T-helper 1 cell treated with Interleukin-12 subunit alpha and Interleukin-12 subunit beta and Interleukin-4 antibody, amounts not matched to agents 30 μg/mL and 1 μg/mL, for 36 hours (primary cell): ENCODE results near the gene TENM4.
"Not testable (repeated sequence)": the region's sequence is repeated elsewhere in the genome, so short reads cannot be mapped to it uniquely, and the experiment has no call there.

Experiments
- H3K27ac Mint-ChIP-seq: one replicate; pipeline ENCODE4 v1.8.0; 2021; ENCODE audit warnings: mild to moderate bottlenecking, mixed read lengths
- H3K27me3 Mint-ChIP-seq: one replicate; pipeline ENCODE4 v1.8.0; 2021; ENCODE audit warnings: low read depth, mixed read lengths
- H3K36me3 Mint-ChIP-seq: one replicate; pipeline ENCODE4 v1.8.0; 2021; ENCODE audit warnings: low read depth, mixed read lengths
- H3K4me1 Mint-ChIP-seq: one replicate; pipeline ENCODE4 v1.8.0; 2021; ENCODE audit warnings: low read depth, mixed read lengths
- H3K4me3 Mint-ChIP-seq: one replicate; pipeline ENCODE4 v1.8.0; 2021; ENCODE audit warnings: mild to moderate bottlenecking, moderate library complexity, mixed read lengths
- H3K9me3 Mint-ChIP-seq: one replicate; pipeline ENCODE4 v1.8.0; 2021; ENCODE audit warnings: mixed read lengths

TENM4 gene

GRCh38 chr11:79243422-79244210 is 197.2 kb downstream of the TENM4 start:
- no peaks in the 10 kb centered on the region for H3K9me3 Mint-ChIP-seq
- no peaks in the 10 kb centered on the region for H3K27me3 Mint-ChIP-seq
- no peaks in the 10 kb centered on the region for H3K36me3 Mint-ChIP-seq
- no peak overlapping the region for H3K27ac Mint-ChIP-seq
- no peaks in the 10 kb centered on the region for H3K4me1 Mint-ChIP-seq
- no peak overlapping the region for H3K4me3 Mint-ChIP-seq

GRCh38 chr11:79242616-79243015 is 198.2 kb downstream of the TENM4 start:
- Mint-ChIP-seq H3K27ac (no peak overlapping the region), H3K36me3 (no peaks in the 10 kb centered on the region), H3K4me1 (no peaks in the 10 kb centered on the region), H3K27me3 (no peaks in the 10 kb centered on the region), H3K9me3 (no peaks in the 10 kb centered on the region), H3K4me3 (no peak overlapping the region)

DNA sequence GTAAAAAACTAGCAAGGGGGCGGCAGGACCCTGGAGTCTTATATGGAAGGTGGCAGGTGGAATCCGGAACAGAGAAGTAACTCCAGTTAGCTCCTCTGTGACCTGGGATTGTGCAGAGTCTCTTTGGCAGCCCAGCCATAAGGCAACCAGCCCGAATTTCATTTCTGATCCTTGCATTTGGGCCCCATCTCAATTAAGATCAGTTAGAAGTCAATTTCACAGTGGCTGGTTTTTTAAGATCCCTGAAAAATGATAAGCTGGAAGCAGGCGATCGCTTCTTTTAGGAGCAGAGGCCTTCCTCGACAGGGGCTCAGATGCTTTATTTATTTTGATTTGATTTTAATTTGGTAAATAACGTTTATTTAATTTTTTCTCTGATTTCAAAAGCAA is 199.0 kb downstream of the TENM4 start:
- Mint-ChIP-seq H3K27ac (no peak overlapping the region), H3K27me3 (no peaks in the 10 kb centered on the region), H3K9me3 (no peaks in the 10 kb centered on the region), H3K36me3 (no peaks in the 10 kb centered on the region), H3K4me1 (no peaks in the 10 kb centered on the region), H3K4me3 (no peak overlapping the region)

GRCh38 chr11:79241205-79241851 is 199.5 kb downstream of the TENM4 start:
- no peaks in the 10 kb centered on the region for H3K4me1 Mint-ChIP-seq
- no peaks in the 10 kb centered on the region for H3K36me3 Mint-ChIP-seq
- no peaks in the 10 kb centered on the region for H3K9me3 Mint-ChIP-seq
- no peak overlapping the region for H3K4me3 Mint-ChIP-seq
- no peaks in the 10 kb centered on the region for H3K27me3 Mint-ChIP-seq
- H3K27ac Mint-ChIP-seq: no peak overlapping the region

GRCh38 chr11:79237703-79238102 is 203.1 kb downstream of the TENM4 start:
- Mint-ChIP-seq H3K27ac (no peak overlapping the region), H3K4me3 (no peak overlapping the region), H3K4me1 (no peaks in the 10 kb centered on the region), H3K9me3 (no peaks in the 10 kb centered on the region), H3K36me3 (no peaks in the 10 kb centered on the region), H3K27me3 (no peaks in the 10 kb centered on the region)

GRCh38 chr11:79237091-79237490 is 203.7 kb downstream of the TENM4 start:
- no peak overlapping the region for H3K27ac Mint-ChIP-seq
- no peaks in the 10 kb centered on the region for H3K27me3 Mint-ChIP-seq
- no peak overlapping the region for H3K4me3 Mint-ChIP-seq
- H3K36me3 Mint-ChIP-seq: no peaks in the 10 kb centered on the region
- no peaks in the 10 kb centered on the region for H3K4me1 Mint-ChIP-seq
- no peaks in the 10 kb centered on the region for H3K9me3 Mint-ChIP-seq

GRCh38 chr11:79236541-79236971 is 204.3 kb downstream of the TENM4 start:
- no peaks in the 10 kb centered on the region for H3K27me3 Mint-ChIP-seq
- no peak overlapping the region for H3K4me3 Mint-ChIP-seq
- H3K36me3 Mint-ChIP-seq: no peaks in the 10 kb centered on the region
- H3K9me3 Mint-ChIP-seq: no peaks in the 10 kb centered on the region
- no peaks in the 10 kb centered on the region for H3K4me1 Mint-ChIP-seq
- no peak overlapping the region for H3K27ac Mint-ChIP-seq

DNA sequence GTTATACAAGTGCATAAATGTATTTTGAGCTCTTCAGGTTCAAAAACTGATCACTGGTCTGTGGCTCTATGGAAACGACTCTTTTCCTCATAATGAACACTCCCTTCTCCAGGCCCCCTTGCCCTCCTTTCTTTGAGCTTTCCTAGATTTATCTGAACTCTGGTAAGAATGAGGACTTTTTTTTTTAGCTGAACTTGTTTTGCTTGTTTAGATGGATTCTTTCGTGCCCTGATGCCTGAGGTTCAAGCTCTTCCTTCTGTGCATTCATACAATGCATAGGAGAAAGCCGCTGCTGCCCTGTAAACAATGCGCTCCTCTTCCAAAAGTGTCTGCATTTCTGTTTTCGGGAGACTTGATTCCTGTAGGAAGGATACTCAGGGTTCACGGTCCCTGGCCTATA is 205.1 kb downstream of the TENM4 start:
- H3K4me3 Mint-ChIP-seq: no peak overlapping the region
- H3K36me3 Mint-ChIP-seq: no peaks in the 10 kb centered on the region
- H3K27ac Mint-ChIP-seq: no peak overlapping the region
- H3K4me1 Mint-ChIP-seq: no peaks in the 10 kb centered on the region
- H3K27me3 Mint-ChIP-seq: no peaks in the 10 kb centered on the region
- no peaks in the 10 kb centered on the region for H3K9me3 Mint-ChIP-seq

DNA sequence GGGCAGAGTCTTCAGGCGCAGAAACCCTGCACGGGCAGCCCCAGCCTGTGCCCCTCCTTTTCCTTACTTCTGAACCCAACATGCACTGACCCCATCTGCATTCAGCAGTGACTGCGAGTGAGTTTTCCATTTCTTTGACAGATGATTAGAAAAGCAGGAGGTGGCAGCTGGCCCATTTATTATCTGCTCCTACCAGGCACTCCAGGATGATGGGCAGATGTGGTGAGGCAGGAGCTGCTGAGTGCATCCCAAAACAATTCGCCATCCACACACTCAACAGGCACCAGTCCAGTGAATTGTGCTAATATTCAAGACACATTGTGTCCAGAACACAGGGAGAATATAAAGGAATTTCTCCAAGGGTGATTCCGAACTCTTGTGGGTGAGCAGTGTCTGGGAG is 208.5 kb downstream of the TENM4 start:
- Mint-ChIP-seq H3K27ac (no peak overlapping the region), H3K36me3 (no peaks in the 10 kb centered on the region), H3K4me1 (no peaks in the 10 kb centered on the region), H3K4me3 (no peak overlapping the region), H3K9me3 (no peaks in the 10 kb centered on the region), H3K27me3 (no peaks in the 10 kb centered on the region)

- H3K9me3 Mint-ChIP-seq: no peaks in the 10 kb centered on the region
- no peak overlapping the region for H3K4me3 Mint-ChIP-seq
- no peaks in the 10 kb centered on the region for H3K27me3 Mint-ChIP-seq
- no peaks in the 10 kb centered on the region for H3K36me3 Mint-ChIP-seq
- H3K4me1 Mint-ChIP-seq: no peaks in the 10 kb centered on the region
- no peak overlapping the region for H3K27ac Mint-ChIP-seq
These were observed 211.8 kb downstream of the TENM4 start for GRCh38 chr11:79229047-79229446.

- peaks cover 4% of the 10 kb centered on the region for H3K9me3 Mint-ChIP-seq
- no peak overlapping the region for H3K4me3 Mint-ChIP-seq
These were observed 212.8 kb downstream of the TENM4 start for GRCh38 chr11:79227767-79228755.

DNA sequence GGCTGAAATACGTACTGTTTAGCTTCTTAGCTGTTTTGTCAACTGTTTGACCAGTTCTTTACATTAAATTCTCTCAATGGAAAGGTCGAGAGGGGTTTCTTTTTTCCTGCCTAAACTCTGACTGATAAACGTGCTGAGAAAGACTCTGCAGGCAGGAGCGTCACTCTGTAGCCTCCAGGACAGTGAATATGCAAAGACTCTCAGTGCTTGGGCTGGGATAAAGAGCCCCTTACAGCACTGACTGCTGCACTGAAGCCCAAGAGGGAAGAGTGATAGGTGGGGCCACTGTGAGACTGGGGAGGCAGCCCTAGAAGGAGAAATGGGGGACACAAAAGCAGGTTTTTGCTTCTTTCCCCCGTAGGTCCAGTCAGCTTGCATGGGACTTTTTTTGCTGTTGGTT is 213.5 kb downstream of the TENM4 start:
- Mint-ChIP-seq H3K27ac (no peak overlapping the region), H3K27me3 (no peaks in the 10 kb centered on the region), H3K9me3 (peaks cover 4% of the 10 kb centered on the region), H3K36me3 (no peaks in the 10 kb centered on the region), H3K4me3 (no peak overlapping the region), H3K4me1 (no peaks in the 10 kb centered on the region)

More at GRCh38 chr11:79227767-79228755, 212.8 kb downstream of the TENM4 start:
- H3K27ac Mint-ChIP-seq: no peak overlapping the region
- H3K36me3 Mint-ChIP-seq: no peaks in the 10 kb centered on the region
- no peaks in the 10 kb centered on the region for H3K27me3 Mint-ChIP-seq
- H3K4me1 Mint-ChIP-seq: no peaks in the 10 kb centered on the region

DNA sequence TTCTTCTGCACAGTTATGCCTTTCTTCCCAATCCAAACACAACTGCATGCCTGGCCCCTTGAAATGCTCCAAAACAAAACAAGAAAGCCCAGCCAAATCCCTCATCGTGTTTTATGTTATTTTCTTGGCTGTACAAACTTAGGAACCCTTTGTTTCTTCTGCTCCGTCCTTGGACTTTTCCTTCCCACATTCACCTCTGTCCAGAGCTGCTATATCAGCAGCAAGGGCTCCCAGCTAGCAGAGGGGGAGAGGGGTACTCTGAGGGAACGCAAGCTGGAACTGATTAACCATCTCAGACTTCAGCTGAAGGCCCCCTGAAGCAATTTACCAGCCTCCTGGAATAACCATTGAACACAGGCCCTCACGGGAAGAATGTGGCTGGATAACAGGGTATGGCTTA is 214.7 kb downstream of the TENM4 start:
- H3K36me3 Mint-ChIP-seq: no peaks in the 10 kb centered on the region
- H3K27me3 Mint-ChIP-seq: no peaks in the 10 kb centered on the region
- H3K4me3 Mint-ChIP-seq: no peak overlapping the region
- no peaks in the 10 kb centered on the region for H3K4me1 Mint-ChIP-seq
- H3K27ac Mint-ChIP-seq: no peak overlapping the region
- H3K9me3 Mint-ChIP-seq: peaks cover 9% of the 10 kb centered on the region

DNA sequence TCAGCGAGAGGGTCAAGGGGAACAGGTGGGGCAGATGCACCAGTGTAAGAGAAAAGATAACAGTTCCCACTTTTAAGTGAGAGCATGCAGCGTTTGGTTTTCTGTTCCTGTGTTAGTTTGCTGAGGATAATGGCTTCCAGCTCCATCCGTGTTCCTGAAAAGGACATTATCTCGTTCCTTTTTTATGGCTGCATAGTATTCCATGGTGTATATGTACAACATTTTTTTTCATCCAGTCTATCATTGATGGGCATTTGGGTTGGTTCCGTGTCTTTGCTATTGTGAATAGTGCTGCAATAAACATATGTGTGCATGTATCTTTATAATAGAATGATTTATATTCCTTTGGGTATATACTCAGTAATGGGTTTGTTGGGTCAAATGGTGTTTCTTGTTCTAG is 218.7 kb downstream of the TENM4 start:
- not testable (repeated sequence) for H3K9me3 Mint-ChIP-seq, H3K27me3 Mint-ChIP-seq, H3K36me3 Mint-ChIP-seq, H3K27ac Mint-ChIP-seq, H3K4me3 Mint-ChIP-seq, H3K4me1 Mint-ChIP-seq
